HG03196 (cell line): ENCODE data around the gene IPO8.
"Not testable (repeated sequence)": the region's sequence is repeated elsewhere in the genome, so short reads cannot be mapped to it uniquely, and the experiment has no call there.

Experiments
- ATAC-seq: cut with Tn5 transposase; IDR thresholded peaks from one replicate; pipeline ENCODE4 v1.9.1; 2021; ENCODE audit not compliant: unreplicated experiment

IPO8 gene

DNA sequence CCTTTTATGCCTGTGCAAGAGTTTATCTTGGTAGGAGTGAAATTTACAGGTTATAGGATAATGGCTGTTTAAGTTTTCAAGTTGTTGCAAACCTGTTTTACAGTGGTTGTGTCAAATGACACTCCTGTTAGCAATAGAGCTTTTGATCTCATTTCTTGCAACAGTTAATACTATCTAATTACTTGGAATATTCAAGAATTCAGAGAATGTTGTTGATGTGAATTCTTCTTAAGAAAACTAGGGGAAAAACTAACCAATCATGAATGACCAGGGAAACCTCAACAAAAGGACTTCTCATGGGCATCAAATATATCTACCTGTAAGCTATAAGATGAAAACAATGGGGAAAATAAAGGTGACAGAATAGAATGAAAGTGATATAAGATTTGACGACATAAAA, 85.0 kb downstream of the IPO8 start:
- no peak for ATAC-seq

DNA sequence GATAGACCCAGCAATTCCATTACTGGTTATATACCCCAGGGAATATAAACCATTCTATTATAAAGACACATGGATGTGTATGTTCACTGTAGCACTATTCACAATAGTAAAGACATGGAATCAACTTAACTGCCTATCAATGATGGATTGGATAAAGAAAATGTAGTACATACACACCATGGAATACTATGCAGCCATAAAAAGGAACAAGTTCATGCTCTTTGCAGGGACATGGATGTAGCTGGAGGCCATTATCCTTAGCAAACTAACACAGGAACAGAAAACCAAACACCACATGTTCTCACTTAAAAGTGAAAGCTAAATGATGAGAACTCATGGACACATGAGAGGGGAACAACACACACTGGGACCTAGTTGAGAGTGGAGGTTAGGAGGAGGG, 85.8 kb downstream of the IPO8 start:
- ATAC-seq = not testable (repeated sequence)

DNA sequence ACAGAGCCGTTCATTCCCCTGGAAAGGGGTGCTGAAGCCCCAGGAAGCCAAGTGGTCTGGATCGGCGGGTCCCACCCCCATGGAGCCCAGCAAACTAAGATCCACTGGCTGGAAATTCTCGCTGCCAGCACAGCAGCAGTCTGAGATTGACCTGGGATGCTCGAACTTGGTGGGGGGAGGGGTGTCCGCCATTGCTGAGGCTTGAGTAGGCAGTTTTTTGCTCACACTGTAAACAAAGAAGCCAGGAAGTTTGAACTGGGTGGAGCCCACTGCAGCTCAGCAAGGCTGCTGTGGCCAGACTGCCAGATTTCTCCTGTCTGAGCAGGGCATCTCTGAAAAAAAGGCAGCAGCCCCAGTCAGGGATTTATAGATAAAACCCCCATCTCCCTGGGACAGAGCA, 91.4 kb downstream of the IPO8 start:
- ATAC-seq = not testable (repeated sequence)

DNA sequence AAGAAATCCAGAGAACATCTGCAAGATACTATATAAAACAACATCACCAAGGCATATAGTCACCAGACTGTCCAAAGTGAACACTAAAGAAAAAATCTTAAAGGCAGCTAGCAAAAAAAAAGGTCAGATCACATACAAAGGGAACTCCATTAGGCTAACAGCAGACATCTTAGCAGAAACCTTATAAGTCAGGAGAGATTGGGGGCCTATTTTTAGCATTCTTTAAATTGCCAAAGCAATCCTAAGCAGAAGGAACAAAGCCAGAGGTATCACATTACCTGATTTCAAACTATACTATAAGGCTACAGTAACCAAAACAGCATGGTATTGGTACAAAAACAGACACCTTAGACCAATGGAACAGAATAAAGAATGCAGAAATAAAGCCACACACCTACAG, 92.5 kb downstream of the IPO8 start:
- ATAC-seq = no peak

DNA sequence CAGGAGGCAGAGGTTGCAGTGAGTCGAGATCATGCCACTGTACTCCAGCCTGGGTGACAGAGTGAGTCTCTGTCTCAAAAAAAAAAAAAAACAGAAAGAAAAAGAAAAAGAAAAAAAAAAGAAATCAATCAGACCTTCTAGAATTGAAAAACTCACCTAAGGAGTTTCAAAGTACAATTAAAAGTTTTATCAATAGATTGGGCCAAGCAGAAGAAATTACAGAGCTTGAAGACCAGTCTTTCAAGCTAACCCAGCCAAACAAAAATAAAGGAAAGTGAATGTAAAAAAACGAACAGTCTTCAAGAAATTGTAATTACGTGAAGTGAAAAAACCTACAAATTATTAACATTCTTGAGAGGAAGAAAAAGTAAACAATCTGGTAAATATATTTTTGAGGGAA, 93.0 kb downstream of the IPO8 start:
- no peak for ATAC-seq

DNA sequence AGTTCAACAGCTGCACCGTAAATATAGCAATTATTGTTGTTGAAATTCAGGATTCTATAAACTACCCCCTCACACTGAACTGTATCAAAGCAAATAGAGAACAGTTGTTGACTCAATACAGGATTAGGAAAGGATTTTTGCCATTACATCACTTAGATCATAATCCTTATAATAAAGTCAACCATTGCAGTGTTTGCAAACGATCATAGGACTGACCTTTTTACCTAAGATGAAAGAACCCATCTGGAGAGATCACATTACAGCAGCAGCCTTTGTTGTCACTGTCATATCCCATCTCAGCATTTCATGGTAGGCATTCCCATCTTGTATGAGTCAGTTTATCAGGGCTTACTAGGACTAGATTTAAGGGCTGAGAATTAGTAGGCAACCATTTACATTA, 96.1 kb downstream of the IPO8 start:
- ATAC-seq = no peak

DNA sequence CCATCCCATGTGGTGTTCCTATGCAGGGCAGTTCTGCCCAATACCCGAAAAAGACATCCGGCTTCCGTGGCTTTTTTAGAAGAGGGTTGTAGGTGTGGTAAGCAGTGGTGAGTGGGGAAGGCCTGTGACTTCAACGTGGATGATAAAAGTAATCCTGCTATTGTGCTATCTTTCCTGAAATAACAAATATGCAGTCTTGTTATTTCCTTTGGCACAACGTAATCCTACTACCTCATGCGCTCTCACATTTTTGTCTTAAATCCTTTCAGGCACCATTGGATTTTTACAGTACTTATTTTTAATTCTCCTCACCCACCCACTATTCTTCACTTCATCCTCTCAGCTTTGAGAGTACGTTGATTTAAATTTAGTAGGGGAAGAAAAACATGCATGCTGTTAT, 96.8 kb downstream of the IPO8 start:
- ATAC-seq = no peak

DNA sequence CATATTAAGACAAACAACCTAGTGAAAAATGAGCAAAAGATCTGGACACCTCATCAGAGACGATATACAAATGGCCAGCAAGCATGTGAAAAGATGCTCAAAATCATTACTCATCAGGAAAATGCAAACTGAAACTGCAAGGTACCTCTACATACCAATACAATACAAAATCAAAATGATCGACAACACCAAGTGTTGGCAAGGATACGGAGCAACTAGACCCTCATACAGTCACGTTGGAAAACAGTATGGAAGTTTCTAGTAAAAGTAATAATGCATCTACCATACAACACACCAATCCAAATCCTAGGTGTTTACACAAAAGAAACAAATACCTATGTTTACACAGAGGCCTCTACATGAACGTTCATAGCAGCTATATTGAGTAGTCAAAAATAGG, 99.9 kb downstream of the IPO8 start:
- no peak for ATAC-seq

DNA sequence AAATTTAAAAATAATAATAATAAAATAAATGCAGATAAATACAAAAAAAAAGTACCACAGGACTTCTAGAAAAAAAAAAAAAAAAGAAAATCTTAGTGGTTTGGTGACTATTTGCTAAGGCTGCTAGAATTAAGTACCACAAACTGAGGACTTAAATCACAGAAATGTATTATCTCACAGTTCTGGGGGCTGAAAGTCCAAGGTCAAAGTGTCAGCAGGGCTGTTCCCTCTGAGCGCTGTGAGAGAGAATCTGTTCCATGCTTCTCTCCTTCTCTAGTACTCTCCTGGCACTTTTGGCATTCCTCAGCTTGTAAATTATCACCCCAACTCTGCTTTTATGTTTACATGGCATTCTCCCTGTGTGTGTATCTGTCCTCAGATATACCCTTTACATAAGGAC, 101.2 kb downstream of the IPO8 start:
- no peak for ATAC-seq

DNA sequence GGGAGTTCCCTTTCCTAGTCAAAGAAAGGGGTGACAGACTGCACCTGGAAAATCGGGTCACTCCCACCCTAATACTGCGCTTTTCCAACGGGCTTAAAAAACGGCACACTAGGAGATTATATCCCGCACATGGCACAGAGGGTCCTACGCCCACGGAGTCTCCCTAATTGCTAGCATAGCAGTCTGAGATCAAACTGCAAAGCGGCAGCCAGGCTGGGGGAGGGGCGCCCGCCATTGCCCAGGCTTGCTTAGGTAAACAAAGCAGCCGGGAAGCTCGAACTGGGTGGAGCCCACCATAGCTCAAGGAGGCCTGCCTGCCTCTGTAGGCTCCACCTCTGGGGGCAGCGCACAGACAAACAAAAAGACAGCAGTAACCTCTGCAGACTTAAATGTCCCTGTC, 107.1 kb downstream of the IPO8 start:
- not testable (repeated sequence) for ATAC-seq

DNA sequence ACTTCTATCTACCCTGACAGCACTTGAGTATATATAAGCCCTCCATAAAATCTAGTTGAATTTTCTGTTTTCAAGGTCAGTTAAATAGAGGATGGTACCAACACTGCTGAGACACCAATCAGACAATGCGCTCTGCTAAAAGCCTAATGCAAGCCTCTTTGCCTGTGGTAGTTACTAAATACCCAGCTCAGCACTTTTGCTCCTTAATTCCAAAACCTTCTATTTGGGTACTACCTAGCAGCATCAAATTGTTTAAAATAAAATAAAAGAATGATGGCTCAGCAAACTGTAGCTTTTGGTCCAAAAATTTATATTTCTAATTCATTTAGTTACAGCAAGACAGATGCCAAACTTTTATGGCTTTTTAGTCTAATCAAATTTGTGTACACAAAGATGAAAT, 107.9 kb downstream of the IPO8 start:
- no peak for ATAC-seq

DNA sequence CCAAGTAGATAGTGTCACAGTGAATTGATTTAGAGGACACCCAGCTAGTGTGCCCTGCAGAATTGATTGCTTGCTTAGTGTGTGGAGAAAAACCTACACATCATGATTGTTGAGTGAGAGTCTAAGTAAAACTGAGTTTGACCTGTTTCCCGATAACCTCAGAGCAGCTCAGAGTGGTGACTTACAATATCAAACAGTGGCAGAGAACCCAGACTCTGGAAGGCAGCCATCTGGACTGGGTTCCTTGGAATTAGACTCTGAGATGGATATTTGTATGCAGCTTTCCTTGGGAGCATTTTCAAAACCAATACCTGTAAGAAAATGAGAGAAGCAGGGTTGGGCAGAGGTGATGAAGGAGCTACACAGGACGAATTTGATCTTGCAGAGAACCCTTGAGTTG, 109.8 kb downstream of the IPO8 start:
- no peak for ATAC-seq

DNA sequence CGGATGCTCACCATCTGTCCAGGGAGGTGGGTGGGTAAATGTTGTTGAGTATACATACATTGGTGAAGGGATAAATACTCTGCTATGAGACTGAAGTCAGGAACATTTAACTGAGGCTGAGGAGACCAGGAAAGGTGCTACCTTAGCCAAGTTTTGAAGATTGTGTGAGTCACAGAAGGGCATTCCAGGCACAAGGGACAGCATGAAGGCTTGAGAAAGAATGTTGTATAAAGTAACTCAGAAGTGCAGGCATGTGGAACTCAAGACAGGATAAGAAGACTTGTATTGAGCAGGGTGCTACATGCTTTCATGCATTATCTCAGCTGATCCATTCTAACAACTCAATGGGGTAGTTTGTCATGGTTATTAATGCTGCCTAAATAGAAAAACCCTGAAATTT, 112.7 kb downstream of the IPO8 start:
- no peak for ATAC-seq

DNA sequence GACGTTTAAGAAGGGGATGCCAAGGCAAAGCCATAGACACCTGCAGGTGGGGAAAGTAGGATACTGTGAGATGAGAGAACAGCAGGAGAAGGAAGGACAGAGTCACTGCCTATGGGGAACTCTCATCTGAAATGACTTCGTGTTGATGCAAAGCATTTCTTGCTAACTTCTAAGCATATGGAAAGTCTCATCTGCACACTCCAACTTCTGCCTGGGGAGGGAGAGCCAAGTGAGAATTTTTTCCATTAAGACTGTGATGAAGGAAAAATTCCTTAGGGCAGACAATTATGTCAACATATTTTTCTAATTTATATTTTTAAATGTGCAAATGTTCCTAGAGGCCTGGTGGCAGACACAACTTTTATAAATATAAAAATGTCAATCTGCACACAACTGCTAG, 115.3 kb downstream of the IPO8 start:
- ATAC-seq = no peak
